GM12878 (cell line): ENCODE results near the gene MAPRE3. TPM values are rescaled to one million over a fixed set of nuclear protein-coding genes. Genes with fewer than 3 reads are reported as not detected.

Source experiments
- ATAC-seq: fragments of 200-7000 bp; cut with Tn5 transposase; 3 replicates; pipeline ENCODE4 v1.9.1; 2020; ENCODE audit warnings: mild to moderate bottlenecking, moderate library complexity
- BruUV-seq: library from RNA; stranded (reverse); fragments of 400-500 nt; replicated peaks from 2 replicates; lab custom pipeline; 2021; lab: Mats Ljungman, UMichigan
- CTCF ChIA-PET: fragments of 300-600 bp; sonication (Branson Sonifier 250); formaldehyde crosslinking; extraction: SDS; loops from one replicate; lab custom pipeline; 2021; ENCODE audit warnings: inconsistent platforms; lab: Yijun Ruan, JAX
- POLR2A ChIA-PET: fragments of 350-600 bp; formaldehyde crosslinking; extraction: SDS; loops from one replicate; lab custom pipeline; 2021; ENCODE audit warnings: inconsistent platforms; lab: Charles Lee
- RAD21 ChIA-PET: fragments of 300-600 bp; sonication (Branson Sonifier 250); formaldehyde crosslinking; loops from one replicate; lab custom pipeline; 2023; ENCODE audit warnings: antibody characterized with exemption; ENCODE audit not compliant: unreplicated experiment; lab: Charles Lee
- SMC1A ChIA-PET: fragments of 300-600 bp; sonication (Branson Sonifier 250); formaldehyde crosslinking; loops from one replicate; lab custom pipeline; 2023; ENCODE audit not compliant: unreplicated experiment, uncharacterized antibody; lab: Charles Lee
- DNase-seq: peaks from one replicate; pipeline ENCODE4 v3.0.0-alpha.2; 2011; ENCODE audit warnings: low read depth, low spot score
- FAIRE-seq: peaks from 3 replicates; lab custom pipeline; 2011; peaks lifted over from hg19 to GRCh38; lab: Jason Lieb, UNC
- H2AFZ ChIP-seq: 2 replicates; pipeline ENCODE4 v1.6.0; 2011; ENCODE audit warnings: low read depth, low read length, control low read depth; ENCODE audit not compliant: control insufficient read depth
- H3K27ac ChIP-seq: 2 replicates; pipeline ENCODE4 v1.5.1; 2011; ENCODE audit warnings: control low read depth; ENCODE audit not compliant: control insufficient read depth, insufficient read depth
- H3K27me3 ChIP-seq, 2 experiments: replicated peaks in 1 of 2; 2 replicates each; pipeline versions ENCODE4 v1.6.0 to v1.6.1; 2011; ENCODE audit warnings: low read length in 1 of 2; ENCODE audit not compliant: control insufficient read depth in 2 of 2, insufficient read depth in 2 of 2
- H3K36me3 ChIP-seq, 2 experiments: 2 replicates each; pipeline ENCODE4 v1.5.1; 2011; ENCODE audit warnings: low read length in 1 of 2; ENCODE audit not compliant: control insufficient read depth in 2 of 2, insufficient read depth in 2 of 2
- H3K4me1 ChIP-seq: 2 replicates; pipeline ENCODE4 v1.6.1; 2011; ENCODE audit warnings: mild to moderate bottlenecking, low read length, moderate library complexity, mixed read lengths; ENCODE audit not compliant: control insufficient read depth, insufficient read depth
- H3K4me2 ChIP-seq: 2 replicates; pipeline ENCODE4 v1.6.0; 2011; ENCODE audit warnings: control low read depth; ENCODE audit not compliant: control insufficient read depth, insufficient read depth
- H3K4me3 ChIP-seq: fragments of 200-600 bp; sonication (generic); 2 replicates; pipeline ENCODE4 v1.5.1; 2016
- H3K79me2 ChIP-seq: 2 replicates; pipeline ENCODE4 v1.6.0; 2011; ENCODE audit warnings: low read length; ENCODE audit not compliant: control insufficient read depth, insufficient read depth
- H3K9ac ChIP-seq: 2 replicates; pipeline ENCODE4 v1.8.0; 2011; ENCODE audit warnings: low read length, control low read depth, mixed read lengths; ENCODE audit not compliant: control insufficient read depth, insufficient read depth
- H3K9me3 ChIP-seq: replicated peaks from 3 replicates; pipeline ENCODE4 v1.5.1; 2011; ENCODE audit warnings: mild to moderate bottlenecking, low read length; ENCODE audit not compliant: control insufficient read depth, insufficient read depth
- H4K20me1 ChIP-seq: 2 replicates; pipeline ENCODE4 v1.6.0; 2011; ENCODE audit not compliant: control insufficient read depth, insufficient read depth
- CUX1 ChIP-seq: IDR thresholded peaks from 2 replicates; pipeline ENCODE4 v1.6.1; 2012; ENCODE audit warnings: improper control_type of control experiment, low read depth, low read length; ENCODE audit not compliant: insufficient replicate concordance
- HDAC2 ChIP-seq: fragments of 200-600 bp; sonication (generic); IDR thresholded peaks from 2 replicates; pipeline ENCODE4 v1.6.1; 2017
- NR2F1 ChIP-seq: fragments of 450-650 bp; conservative IDR thresholded peaks from 2 replicates; pipeline ENCODE4 v1.6.1; 2017; ENCODE audit warnings: mild to moderate bottlenecking
- SMAD5 ChIP-seq: IDR thresholded peaks from 2 replicates; pipeline ENCODE4 v1.6.1; 2016; ENCODE audit warnings: antibody characterized with exemption, low read depth
- SPI1 ChIP-seq: IDR thresholded peaks from 2 replicates; pipeline ENCODE4 v1.6.1; 2011; ENCODE audit warnings: low read depth, mild to moderate bottlenecking, low read length, moderate library complexity, borderline replicate concordance; ENCODE audit not compliant: insufficient read depth
- ZBTB40 ChIP-seq: fragments of 450-650 bp; IDR thresholded peaks from 2 replicates; pipeline ENCODE4 v1.6.1; 2016; ENCODE audit warnings: mild to moderate bottlenecking, moderate library complexity, borderline replicate concordance
- ZNF207 ChIP-seq: fragments of 450-650 bp; IDR thresholded peaks from 2 replicates; pipeline ENCODE4 v1.6.1; 2014; ENCODE audit warnings: antibody characterized with exemption, mild to moderate bottlenecking, borderline replicate concordance
- WGBS: methylation state at CpG from one replicate; pipeline ENCODE4 v1.1.6; 2016; ENCODE audit warnings: low lambda C conversion rate; ENCODE audit not compliant: insufficient replicate concordance, insufficient coverage; ENCODE audit errors: missing lambda C conversion rate; 5-methylcytosine and 5-hydroxymethylcytosine counted together
- in situ Hi-C: fragments of 300-500 bp; cut with MboI; formaldehyde crosslinking; loops from 9 replicates; pipeline ENCODE4 v1.14.3; 2018; ENCODE audit warnings: mixed read lengths
- intact Hi-C: fragments of 100-400 bp; cut with micrococcal nuclease; formaldehyde crosslinking; loops from one replicate; pipeline ENCODE4 v1.14.2; 2022; ENCODE audit not compliant: unreplicated experiment
- polyA plus RNA-seq, 11 experiments: library from polyadenylated mRNA; depleted of rRNA in 4 of 11; unstranded in 6 of 11; stranded (reverse) in 5 of 11; fragments of >200 nt; fragmentation: Nextera tagmentation in 4 of 11; fragmentation: Illumina TruSeq in 1 of 11; extraction: Ambion mirVana in 4 of 11; extraction: Trizol in 1 of 11; gene quantifications; 1 replicate in 1 of 11; 2 replicates in 10 of 11; pipeline versions ENCODE4 v1.2.1 to v1.2.3, GENCODE V29; 2011 to 2016; ENCODE audit warnings: inconsistent platforms in 2 of 11, missing spikeins in 2 of 11, low read depth in 1 of 11
- total RNA-seq, 4 experiments: library from RNA; depleted of rRNA in 3 of 4; stranded (reverse); fragments of >200 nt in 3 of 4; fragmentation: Illumina TruSeq in 1 of 4; extraction: Trizol in 1 of 4; gene quantifications; 2 replicates each; pipeline versions ENCODE4 v1.2.1 to v1.2.3, GENCODE V29; 2013 to 2021
- TF ChIP-seq, protein P1 (sequence below), 3 experiments: IDR thresholded peaks in 2 of 3; conservative IDR thresholded peaks in 1 of 3; 2 replicates each; pipeline ENCODE4 v1.5.1; 2011; ENCODE audit warnings: low read depth in 3 of 3, low read length in 3 of 3, mild to moderate bottlenecking in 3 of 3, control low read depth in 2 of 3, moderate library complexity in 2 of 3, inconsistent platforms in 1 of 3, mixed read lengths in 1 of 3; ENCODE audit not compliant: control insufficient read depth in 2 of 3, insufficient read depth in 1 of 3; ENCODE audit errors: extremely low read depth in 1 of 3

The MAPRE3 gene
- total and polyA plus RNA-seq, 10 of the 15 experiments (the other 5 are each of a cell fraction or from before 2014, with no cell fraction given), result 0.03 to 1.3 (median 0.73) TPM; not detected in 1

DNA sequence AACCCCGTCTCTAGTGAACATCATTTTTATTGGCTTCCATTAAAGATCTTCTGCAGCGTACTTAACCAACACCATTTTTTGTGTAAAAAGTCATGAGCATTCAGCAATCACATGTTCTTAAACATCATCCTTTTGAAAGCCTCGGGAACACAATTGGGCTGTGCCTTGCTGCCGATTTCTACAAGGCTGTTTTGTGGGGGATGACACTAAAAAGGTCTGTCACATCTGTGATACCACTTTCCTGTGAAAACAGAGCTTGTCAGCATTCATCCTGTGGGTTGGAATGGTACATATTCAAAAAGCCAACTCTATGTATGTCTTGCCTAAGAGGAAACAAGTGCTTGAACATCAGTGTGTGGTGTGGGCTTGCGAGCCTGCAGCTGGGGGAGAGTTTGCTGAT lies 49.1 kb upstream of the MAPRE3 start (continued):
- no peak for TF ChIP-seq CUX1
- no peak for TF ChIP-seq HDAC2

GRCh38 chr2:26922405-26923188 lies 47.8 kb upstream of the MAPRE3 start:
- SMC1A ChIA-PET, result interaction anchor here (0.6 to 2.3 kb wide), 12 partner anchors 11 to 89 kb away, joined by 3 to 21 read pairs (median 3); no protein-coding TSS in a partner anchor
- Histone ChIP-seq H3K4me1 (no peaks in the 10 kb centered on the region), H3K4me3 (no peak overlapping the region), H3K4me2 (no peak overlapping the region), H2AFZ (no peak overlapping the region), H3K79me2 (no peaks in the 10 kb centered on the region), H3K27ac (no peak overlapping the region), H4K20me1 (no peaks in the 10 kb centered on the region), H3K9ac (no peak overlapping the region), H3K9me3 (no peaks in the 10 kb centered on the region), H3K36me3 (no peaks in the 10 kb centered on the region), H3K27me3 (no peaks in the 10 kb centered on the region)
- in situ Hi-C loops (loop anchor here (5.0 kb wide), 1 partner anchor 80 kb away; no protein-coding TSS in a partner anchor), intact Hi-C loops (loop anchor here (1.0 kb wide), 1 partner anchor 76 kb away; no protein-coding TSS in a partner anchor)
- POLR2A ChIA-PET, result no interaction called here
- FAIRE-seq, result peak; percentile 84
- under 1% methylated on average over 8 of the region's 8 CpGs for WGBS
- DNase-seq, result no peak
- RAD21 ChIA-PET, result interaction anchor here (0.6 to 2.8 kb wide), 5 partner anchors 19 to 791 kb away, joined by 3 to 28 read pairs (median 3); no protein-coding TSS in a partner anchor
- CTCF ChIA-PET, result interaction anchor here (0.6 to 3.5 kb wide), 22 partner anchors 8 to 951 kb away, joined by 3 to 62 read pairs (median 4); partner anchors contain the start of gene DPYSL5
- BruUV-seq, result no TSS peak
- ATAC-seq, result peak; percentile 89
- TF ChIP-seq, protein P1, sequence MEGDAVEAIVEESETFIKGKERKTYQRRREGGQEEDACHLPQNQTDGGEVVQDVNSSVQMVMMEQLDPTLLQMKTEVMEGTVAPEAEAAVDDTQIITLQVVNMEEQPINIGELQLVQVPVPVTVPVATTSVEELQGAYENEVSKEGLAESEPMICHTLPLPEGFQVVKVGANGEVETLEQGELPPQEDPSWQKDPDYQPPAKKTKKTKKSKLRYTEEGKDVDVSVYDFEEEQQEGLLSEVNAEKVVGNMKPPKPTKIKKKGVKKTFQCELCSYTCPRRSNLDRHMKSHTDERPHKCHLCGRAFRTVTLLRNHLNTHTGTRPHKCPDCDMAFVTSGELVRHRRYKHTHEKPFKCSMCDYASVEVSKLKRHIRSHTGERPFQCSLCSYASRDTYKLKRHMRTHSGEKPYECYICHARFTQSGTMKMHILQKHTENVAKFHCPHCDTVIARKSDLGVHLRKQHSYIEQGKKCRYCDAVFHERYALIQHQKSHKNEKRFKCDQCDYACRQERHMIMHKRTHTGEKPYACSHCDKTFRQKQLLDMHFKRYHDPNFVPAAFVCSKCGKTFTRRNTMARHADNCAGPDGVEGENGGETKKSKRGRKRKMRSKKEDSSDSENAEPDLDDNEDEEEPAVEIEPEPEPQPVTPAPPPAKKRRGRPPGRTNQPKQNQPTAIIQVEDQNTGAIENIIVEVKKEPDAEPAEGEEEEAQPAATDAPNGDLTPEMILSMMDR (IDR thresholded peaks at IDR 0.05 in 2 of 3, conservative IDR thresholded peaks at IDR 0.05 in 1 of 3; ENCODE audit: control insufficient read depth in 2 of 3, extremely low read depth in 1 of 3, insufficient read depth in 1 of 3, low read depth in 3 of 3, low read length in 3 of 3), result peak; percentile 62 to 76 (median 69)
- no peak for TF ChIP-seq ZBTB40
- no peak for TF ChIP-seq SMAD5
- TF ChIP-seq ZNF207, result no peak
- TF ChIP-seq NR2F1, result no peak
- TF ChIP-seq SPI1, result peak; percentile 60; the same call in 1 of the 2 replicates
